Rectal smooth muscle tissue (tissue), 1 donor: ENCODE measurements around the gene GPATCH8.

Source experiments
- H3K27ac ChIP-seq: one replicate; pipeline ENCODE4 v1.7.0; 2013; ENCODE audit warnings: low read depth, low read length, inconsistent platforms
- H3K27me3 ChIP-seq: one replicate; pipeline ENCODE4 v1.7.0; 2013; ENCODE audit warnings: low read length; ENCODE audit not compliant: control insufficient read depth, insufficient read depth
- H3K36me3 ChIP-seq: one replicate; pipeline ENCODE4 v1.7.0; 2013; ENCODE audit warnings: low read length; ENCODE audit not compliant: control insufficient read depth, insufficient read depth
- H3K4me1 ChIP-seq: one replicate; pipeline ENCODE4 v1.7.0; 2013; ENCODE audit warnings: low read length; ENCODE audit not compliant: control insufficient read depth, insufficient read depth
- H3K4me3 ChIP-seq: one replicate; pipeline ENCODE4 v1.7.0; 2013; ENCODE audit warnings: low read length
- H3K9ac ChIP-seq: one replicate; pipeline ENCODE4 v1.7.0; 2013; ENCODE audit warnings: low read length

The GPATCH8 gene

DNA sequence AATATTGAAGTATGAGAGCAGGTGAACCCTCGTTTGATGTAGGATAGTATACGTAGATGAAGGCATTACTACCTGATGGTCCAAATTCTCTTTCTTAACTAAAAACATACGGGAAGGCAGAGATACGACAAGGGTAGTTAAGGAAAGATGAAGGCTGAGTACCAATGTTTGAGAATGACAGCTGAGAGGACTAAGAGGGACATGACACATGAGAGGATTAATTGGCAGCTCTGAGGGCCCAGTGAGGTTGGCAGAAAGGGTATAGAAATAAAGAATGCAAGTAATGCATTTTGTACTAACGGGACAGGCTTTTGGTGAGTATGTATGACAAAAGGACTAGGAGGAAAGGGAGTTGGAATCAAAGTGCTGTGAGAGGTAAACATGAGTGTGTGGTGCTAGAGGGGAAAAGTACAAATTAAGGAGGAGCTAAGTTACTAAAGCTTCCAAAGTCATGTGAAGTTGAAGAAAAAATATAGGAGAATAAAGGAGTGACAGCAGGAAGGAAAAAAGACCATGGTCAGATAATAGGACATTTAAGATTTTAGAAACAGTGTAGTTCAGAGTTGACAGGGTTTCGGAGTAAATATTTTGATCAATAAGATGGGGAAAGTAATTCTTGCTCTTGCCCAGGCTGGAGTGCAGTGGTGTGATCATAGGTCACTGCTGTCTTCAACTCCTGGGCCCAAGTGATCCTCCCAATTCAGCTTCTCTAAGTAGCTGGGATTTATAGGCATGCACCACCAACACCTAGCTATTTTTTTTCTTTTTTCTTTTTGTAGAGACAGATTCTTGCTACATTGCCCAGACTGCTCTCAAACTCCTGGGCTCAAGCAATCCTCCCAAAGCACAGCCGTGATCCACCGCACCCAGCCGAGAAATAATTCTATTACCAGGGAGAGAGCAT lies 70.7 kb downstream of the GPATCH8 start:
- H3K4me1 ChIP-seq: peaks cover 5% of the 10 kb centered on the region
- H3K36me3 ChIP-seq: peaks cover 8% of the 10 kb centered on the region
- no peak overlapping the region for H3K4me3 ChIP-seq
- H3K9ac ChIP-seq: no peak overlapping the region
- no peaks in the 10 kb centered on the region for H3K27me3 ChIP-seq
- H3K27ac ChIP-seq: peak overlapping the region; percentile 4

DNA sequence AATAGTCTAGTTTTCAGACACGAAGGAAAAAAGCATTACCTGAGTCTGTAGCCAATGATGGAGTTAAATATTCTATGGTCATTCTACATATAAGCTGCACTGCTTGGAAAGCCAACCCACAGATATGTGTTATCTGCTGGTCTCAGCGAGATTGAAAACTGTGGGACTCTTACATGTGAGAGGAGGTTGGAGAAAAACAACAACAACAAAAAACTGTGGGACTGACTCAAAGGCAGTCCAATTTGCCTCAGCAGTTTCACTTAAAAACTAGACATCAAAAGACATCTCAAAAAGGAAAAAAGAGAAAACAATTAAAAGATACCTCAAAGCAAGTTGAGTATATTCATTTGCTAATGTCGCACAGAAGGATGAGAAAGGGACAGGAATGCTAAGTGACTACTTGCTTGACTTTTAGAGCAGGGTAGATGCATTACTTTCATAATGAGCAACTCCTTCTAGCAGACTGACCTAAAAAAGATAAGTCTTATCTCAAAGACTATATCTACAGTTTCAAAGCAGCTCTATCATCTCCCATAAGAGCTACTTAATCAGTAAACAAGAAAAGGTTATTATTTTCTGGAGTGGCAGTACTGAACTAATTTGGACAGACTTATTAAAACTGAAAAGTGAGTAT lies 78.3 kb downstream of the GPATCH8 start:
- no peaks in the 10 kb centered on the region for H3K27me3 ChIP-seq
- no peaks in the 10 kb centered on the region for H3K4me1 ChIP-seq
- H3K36me3 ChIP-seq: peaks cover 12% of the 10 kb centered on the region
- no peak overlapping the region for H3K4me3 ChIP-seq
- no peak overlapping the region for H3K27ac ChIP-seq
- no peak overlapping the region for H3K9ac ChIP-seq

DNA sequence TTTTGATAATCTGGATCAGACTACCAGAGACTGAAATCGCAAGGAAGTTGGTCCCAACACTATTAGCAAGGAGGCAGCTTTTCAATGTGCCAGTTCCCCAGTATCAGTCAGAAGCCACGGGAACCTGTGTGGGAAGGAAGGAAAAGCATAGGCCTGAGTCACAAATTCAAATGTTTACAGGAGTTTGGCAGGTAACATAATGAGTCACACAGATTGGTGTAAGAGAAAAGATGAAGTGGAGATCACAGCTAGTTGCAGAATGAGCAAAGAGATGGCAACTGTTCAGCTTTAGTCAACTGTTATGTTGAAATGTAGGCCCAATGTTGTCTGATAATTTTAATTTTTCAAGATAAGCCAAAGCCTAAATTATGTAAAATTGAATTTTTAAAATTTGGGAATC lies 85.7 kb downstream of the GPATCH8 start:
- H3K4me1 ChIP-seq: no peaks in the 10 kb centered on the region
- no peak overlapping the region for H3K4me3 ChIP-seq
- no peaks in the 10 kb centered on the region for H3K27me3 ChIP-seq
- H3K9ac ChIP-seq: no peak overlapping the region
- H3K36me3 ChIP-seq: peaks cover 6% of the 10 kb centered on the region
- no peak overlapping the region for H3K27ac ChIP-seq

DNA sequence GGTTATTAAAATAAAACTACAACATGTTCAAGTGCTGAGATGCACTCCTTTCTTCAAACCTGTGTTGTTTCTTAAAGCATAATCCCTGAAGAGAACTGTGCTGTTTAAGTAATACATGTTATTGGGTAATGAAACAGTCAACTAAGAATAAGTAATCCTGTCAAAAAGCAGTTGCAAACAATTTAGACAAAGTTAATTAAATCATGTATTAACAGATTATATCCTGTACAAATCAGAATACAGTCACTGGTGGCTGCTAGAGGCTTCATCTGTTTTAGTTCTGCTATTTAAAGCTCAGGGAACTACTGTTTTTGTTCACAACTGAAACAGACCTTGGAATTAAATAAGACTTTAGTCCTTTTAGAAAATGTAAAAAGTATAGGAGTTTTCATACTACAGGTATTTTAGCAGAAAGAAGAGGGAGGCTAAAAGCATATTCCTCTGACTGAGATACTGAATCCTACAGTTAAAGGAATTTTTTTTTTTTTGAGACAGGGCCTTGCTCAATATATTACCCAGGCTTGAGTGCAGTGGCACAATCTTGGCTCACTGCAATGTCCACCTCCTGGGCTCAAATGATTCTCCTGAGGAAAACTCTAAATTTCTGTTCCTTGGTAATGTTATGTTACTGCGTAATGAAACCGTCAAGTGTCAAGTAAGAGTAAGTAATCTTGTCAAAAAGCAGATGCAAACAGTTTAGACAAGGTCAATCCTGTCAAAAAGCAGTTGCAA lies 86.5 kb downstream of the GPATCH8 start:
- Histone ChIP-seq H3K36me3 (peaks cover 6% of the 10 kb centered on the region), H3K27me3 (no peaks in the 10 kb centered on the region), H3K9ac (no peak overlapping the region), H3K4me1 (no peaks in the 10 kb centered on the region), H3K4me3 (no peak overlapping the region), H3K27ac (no peak overlapping the region)

DNA sequence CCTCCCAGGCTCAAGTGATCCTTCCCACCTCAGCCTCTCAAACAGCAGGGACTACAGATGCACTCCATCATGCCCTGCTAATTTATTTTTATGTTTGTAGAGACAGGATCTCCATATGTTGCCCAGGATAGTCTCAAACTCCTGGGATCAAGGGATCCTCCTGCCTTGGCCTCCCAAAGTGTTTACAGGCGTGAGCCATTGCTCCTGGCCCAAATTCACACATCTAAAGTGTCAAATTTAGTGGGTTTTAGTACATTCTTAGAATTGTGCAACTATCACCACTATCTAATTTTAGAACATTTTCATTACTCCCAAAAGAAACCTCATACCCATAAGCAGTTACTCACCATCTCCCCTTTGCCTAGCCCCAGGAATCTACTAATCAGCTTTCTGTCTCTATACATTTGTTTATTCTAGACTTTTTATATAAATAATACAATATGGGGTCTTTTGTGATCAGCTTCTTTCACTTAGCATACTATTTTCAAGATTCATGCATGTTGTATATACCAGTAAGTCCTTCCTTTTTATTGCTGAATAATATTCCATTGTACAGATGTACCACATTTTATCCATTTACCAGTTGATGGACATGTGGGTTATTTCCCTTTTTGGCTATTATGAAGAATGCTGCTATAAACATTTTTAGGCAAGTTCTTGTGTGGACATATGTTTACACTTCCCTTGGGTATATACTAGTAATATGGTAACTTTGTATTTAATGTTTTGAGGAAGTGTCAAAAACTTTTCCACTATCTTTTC lies 88.6 kb downstream of the GPATCH8 start:
- Histone ChIP-seq H3K36me3 (peaks cover 3% of the 10 kb centered on the region), H3K4me3 (no peak overlapping the region), H3K27ac (no peak overlapping the region), H3K9ac (no peak overlapping the region), H3K27me3 (no peaks in the 10 kb centered on the region), H3K4me1 (no peaks in the 10 kb centered on the region)

DNA sequence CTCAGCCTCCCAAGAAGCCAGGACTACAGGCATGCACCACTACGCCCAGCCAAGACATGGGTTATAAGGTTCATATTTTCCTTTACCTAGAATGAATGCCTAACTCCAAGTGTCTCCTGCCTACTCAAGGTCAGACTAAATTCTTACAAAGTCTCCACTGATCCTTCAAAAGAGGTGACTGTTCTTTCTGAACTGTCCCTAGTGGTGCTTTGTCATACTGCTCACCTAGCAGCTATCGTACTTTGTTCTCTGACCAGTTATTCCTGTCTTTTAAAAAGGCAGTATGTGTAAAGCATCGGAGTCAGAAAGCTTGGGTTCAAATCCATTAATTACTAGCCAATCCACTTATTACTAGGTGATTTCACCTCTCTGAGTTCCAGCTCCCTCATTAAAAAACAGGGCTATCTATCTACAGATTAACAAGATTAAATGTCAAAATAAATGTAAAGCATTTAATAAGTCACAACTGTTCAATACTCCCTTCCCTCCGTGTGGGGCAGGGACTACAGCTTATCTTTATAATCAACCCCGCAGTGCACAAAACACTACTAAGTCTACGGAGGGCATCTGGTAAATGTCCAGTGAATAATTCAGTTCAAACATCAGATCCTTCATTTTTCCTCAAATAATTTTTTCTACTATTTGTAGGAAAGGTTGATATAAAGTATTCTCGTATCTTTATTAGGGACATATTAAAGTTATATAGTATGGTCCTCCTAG lies 93.7 kb downstream of the GPATCH8 start:
- H3K27ac ChIP-seq: no peak overlapping the region
- no peaks in the 10 kb centered on the region for H3K36me3 ChIP-seq
- H3K27me3 ChIP-seq: no peaks in the 10 kb centered on the region
- H3K4me1 ChIP-seq: no peaks in the 10 kb centered on the region
- no peak overlapping the region for H3K9ac ChIP-seq
- H3K4me3 ChIP-seq: no peak overlapping the region

DNA sequence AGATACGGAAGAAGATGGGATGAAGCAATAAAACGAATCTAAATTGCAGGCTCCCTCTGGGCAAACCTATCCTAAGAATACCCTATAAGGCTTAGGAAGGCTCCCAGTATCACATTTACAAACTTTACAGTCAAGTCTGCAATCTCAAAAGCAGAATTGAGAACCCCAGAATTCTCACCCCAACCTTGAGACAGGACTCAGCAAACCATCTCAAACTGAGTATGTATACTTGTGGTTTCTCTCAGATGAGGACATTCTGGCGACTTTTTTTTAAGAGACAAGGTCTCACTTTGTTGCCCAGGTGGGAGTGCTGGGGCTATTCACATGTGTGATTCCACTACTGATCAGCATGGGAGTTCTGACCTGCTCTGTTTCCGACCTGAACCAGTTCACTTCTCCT lies 94.4 kb downstream of the GPATCH8 start:
- Histone ChIP-seq H3K4me3 (no peak overlapping the region), H3K36me3 (no peaks in the 10 kb centered on the region), H3K27ac (no peak overlapping the region), H3K4me1 (no peaks in the 10 kb centered on the region), H3K27me3 (no peaks in the 10 kb centered on the region), H3K9ac (no peak overlapping the region)

DNA sequence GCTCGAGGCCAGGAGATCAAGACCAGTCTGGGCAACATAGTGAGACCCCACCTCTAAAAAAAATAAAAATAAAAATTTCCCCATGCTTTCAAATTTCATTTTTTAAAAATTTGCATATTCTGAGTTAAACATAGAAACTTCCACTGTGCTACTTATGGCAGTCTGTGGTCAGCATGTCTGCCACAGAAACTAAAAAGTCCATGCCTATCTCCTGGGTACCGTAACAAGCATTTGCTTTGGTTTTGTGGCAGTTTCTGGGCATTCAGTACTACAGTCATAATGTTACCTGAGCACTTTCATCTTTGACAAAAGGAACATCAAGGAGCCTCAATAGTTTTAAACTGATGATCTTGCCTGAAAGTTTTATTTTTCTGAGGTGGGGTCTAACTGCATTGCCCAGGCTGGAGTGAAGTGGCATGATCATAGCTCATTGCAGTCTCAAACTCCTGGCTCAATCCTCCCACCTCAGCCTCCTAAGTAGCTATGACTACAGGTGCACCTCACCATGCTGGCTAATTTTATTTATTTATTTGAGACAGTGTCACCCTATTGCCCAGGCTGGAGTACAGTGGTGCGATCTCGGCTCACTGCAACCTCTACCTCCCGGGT lies 100.5 kb downstream of the GPATCH8 start:
- H3K36me3 ChIP-seq: peaks cover 25% of the 10 kb centered on the region
- H3K27me3 ChIP-seq: no peaks in the 10 kb centered on the region

DNA sequence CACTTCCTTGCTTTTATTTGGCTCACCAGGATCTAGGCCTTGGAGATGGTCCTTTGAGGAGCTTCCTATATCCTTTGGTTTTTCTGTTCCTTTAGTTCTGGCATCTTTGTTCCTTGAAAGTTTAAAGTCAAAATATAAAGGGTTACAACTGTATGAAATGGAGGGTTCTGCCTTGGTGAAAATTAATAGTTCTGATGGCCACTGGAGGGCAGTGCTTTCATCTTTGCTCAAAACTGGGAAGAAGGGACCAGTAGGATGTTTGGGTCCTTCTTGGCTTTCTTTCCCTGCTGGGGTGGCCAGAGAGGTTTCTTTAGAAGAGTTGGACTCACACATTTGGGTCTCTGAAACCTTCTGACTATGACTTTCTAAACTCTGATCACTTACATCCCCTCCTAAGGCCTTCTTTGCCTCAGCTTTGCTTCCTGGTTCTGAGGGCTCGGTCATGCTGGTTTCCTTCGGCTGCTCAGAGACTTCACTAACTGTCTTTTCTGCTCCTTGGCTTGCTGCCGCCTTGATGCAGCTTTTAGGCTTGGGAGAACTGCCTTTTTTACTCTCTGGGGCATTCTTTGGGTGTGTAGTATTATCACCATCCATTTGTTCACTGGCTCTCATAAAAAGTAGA lies 102.9 kb downstream of the GPATCH8 start:
- Histone ChIP-seq H3K27me3 (no peaks in the 10 kb centered on the region), H3K27ac (no peak overlapping the region), H3K36me3 (peaks cover 28% of the 10 kb centered on the region), H3K9ac (no peak overlapping the region), H3K4me3 (no peak overlapping the region), H3K4me1 (no peaks in the 10 kb centered on the region)

More for the DNA sequence above, 100.5 kb downstream of the GPATCH8 start:
- H3K9ac ChIP-seq: no peak overlapping the region
- no peaks in the 10 kb centered on the region for H3K4me1 ChIP-seq
- H3K27ac ChIP-seq: no peak overlapping the region
- no peak overlapping the region for H3K4me3 ChIP-seq

DNA sequence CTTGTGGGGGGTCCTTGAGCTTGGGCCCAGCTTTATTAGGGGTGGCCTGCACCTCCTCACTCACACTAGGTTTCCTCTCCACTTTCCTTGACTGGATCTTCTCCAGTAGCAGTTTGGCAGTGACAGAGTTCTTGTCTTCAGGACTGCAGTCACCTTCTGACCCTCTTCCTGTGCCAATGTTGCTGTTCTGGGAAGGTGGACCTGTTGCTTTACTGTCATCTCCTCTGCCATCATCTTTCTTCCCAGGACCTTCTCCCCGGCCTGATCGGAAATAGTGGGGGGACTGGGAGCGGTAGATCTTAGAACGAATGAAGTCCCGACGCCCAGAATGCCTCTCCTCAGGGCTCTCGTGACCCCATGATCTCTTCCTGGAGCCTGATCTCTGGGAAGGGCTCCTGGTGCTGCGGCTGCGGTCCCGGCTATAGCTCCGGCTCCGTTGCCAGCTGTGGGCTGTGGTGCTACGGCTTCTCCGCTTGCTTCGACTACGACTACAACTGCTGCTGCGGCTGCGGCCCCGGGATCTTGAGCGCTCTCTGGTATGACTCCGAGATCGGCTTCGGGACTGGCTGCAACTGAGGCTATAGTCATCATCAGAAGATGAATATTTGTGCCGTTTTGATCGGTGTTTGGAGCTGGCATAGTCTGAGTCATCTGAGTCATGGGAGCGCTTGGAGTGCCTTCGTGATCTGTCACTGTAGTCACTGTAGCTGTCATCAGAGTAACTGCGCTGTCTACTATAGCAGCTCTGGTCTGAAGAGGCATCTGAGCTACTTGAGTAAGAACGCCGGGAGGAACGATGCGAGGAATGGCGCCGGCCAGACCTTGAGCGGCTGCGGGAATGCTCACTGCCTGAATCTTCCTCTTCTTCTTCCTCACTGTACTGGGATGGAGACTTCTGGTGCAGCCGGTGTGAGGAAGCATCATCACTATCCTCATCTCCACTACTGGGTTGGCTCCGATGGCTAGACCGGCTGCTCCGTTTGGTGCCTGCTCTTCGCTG lies 104.2 kb downstream of the GPATCH8 start:
- Histone ChIP-seq H3K4me3 (no peak overlapping the region), H3K36me3 (peaks cover 28% of the 10 kb centered on the region), H3K27me3 (no peaks in the 10 kb centered on the region)

More for the DNA sequence above, 104.2 kb downstream of the GPATCH8 start:
- Histone ChIP-seq H3K27ac (no peak overlapping the region), H3K4me1 (no peaks in the 10 kb centered on the region), H3K9ac (no peak overlapping the region)
